ENCODE results near the gene ZNF197.
"Not testable (repeated sequence)": the region's sequence is repeated elsewhere in the genome, so short reads cannot be mapped to it uniquely, and the experiment has no call there.

ZNF197 gene

GRCh38 chr3:44661189-44661588 is 36.4 kb downstream of the ZNF197 start:
- FAIRE-seq (no peak), DNase-seq (ENCODE audit: low spot score) (no peak)

GRCh38 chr3:44665173-44665572 is 40.3 kb downstream of the ZNF197 start:
- FAIRE-seq (no peak), DNase-seq (ENCODE audit: low spot score) (no peak)

- FAIRE-seq (no peak), DNase-seq (ENCODE audit: low spot score) (no peak)
Observed at GRCh38 chr3:44666346-44666745, 41.5 kb downstream of the ZNF197 start.

- FAIRE-seq (no peak), DNase-seq (ENCODE audit: low spot score) (no peak)
Observed at GRCh38 chr3:44669760-44670159, 44.9 kb downstream of the ZNF197 start.

- FAIRE-seq; DNase-seq (ENCODE audit: low spot score): not testable (repeated sequence)
Observed at GRCh38 chr3:44673466-44673865, 48.6 kb downstream of the ZNF197 start.

GRCh38 chr3:44674211-44674610 is 49.4 kb downstream of the ZNF197 start:
- FAIRE-seq, result no peak
- no peak for DNase-seq (ENCODE audit: low spot score)

- no peak for FAIRE-seq
- DNase-seq (ENCODE audit: low spot score), result no peak
Observed at GRCh38 chr3:44678480-44679116, 53.8 kb downstream of the ZNF197 start.

GRCh38 chr3:44680921-44681455 is 56.2 kb downstream of the ZNF197 start:
- no peak for DNase-seq (ENCODE audit: low spot score)
- no peak for FAIRE-seq

GRCh38 chr3:44682182-44682896 is 57.5 kb downstream of the ZNF197 start:
- no peak for FAIRE-seq

GRCh38 chr3:44685128-44685800 is 60.4 kb downstream of the ZNF197 start:
- FAIRE-seq (no peak), DNase-seq (ENCODE audit: low spot score) (peak; percentile 69)

More at GRCh38 chr3:44682182-44682896, 57.5 kb downstream of the ZNF197 start:
- no peak for DNase-seq (ENCODE audit: low spot score)

- DNase-seq (ENCODE audit: low spot score) (no peak), FAIRE-seq (no peak)
Observed at GRCh38 chr3:44687898-44688297, 63.1 kb downstream of the ZNF197 start.

All from urothelium cell line (cell line).